DND-41 (cell line): Measurements from ENCODE around the gene TTC28.

Experiments
- CTCF ChIP-seq: IDR thresholded peaks from 2 replicates; pipeline ENCODE4 v1.5.1; 2012; ENCODE audit warnings: borderline replicate concordance, low read length, moderate library complexity, mild to moderate bottlenecking; ENCODE audit not compliant: poor library complexity, severe bottlenecking; ENCODE audit errors: extremely low read depth
- EZH2 ChIP-seq: IDR thresholded peaks from 3 replicates; pipeline ENCODE4 v1.6.1; 2012; ENCODE audit warnings: borderline replicate concordance, low read depth, mild to moderate bottlenecking, moderate library complexity, low read length, inconsistent platforms; ENCODE audit not compliant: severe bottlenecking

GRCh38 chr22:28014211-28015045 is 665.2 kb downstream of the TTC28 start:
- TF ChIP-seq EZH2 (no peak), CTCF (no peak)
